NCI-H2081 (cell line): Measurements from ENCODE around the gene ZNF536.
"Not testable (repeated sequence)": the region's sequence is repeated elsewhere in the genome, so short reads cannot be mapped to it uniquely, and the experiment has no call there.

Source experiments
- DNase-seq, 2 experiments: peaks; one replicate each; lab custom pipeline; 2025; lab: John Stamatoyannopoulos, UW

Gene ZNF536

DNA sequence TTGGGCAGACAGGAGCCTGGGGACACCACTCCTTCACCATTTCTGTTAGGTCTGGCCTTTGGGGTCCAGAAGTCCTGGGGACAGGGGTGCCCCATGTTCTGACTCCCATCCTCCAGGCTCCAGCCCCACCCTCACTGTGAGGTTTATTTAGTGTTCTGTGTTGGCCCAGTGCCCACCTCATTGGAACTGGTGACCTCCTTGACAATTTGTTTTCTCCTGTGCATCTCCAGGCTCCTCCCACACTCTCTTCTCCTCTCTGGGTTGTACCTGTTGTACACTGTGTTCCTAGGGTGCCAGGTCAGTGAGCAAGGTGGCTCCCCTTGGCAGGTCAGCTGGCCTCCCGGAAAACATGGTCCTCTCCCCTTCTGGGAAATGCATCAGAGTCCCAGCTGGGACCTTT, 110.8 kb downstream of the ZNF536 start:
- no peak for DNase-seq

DNA sequence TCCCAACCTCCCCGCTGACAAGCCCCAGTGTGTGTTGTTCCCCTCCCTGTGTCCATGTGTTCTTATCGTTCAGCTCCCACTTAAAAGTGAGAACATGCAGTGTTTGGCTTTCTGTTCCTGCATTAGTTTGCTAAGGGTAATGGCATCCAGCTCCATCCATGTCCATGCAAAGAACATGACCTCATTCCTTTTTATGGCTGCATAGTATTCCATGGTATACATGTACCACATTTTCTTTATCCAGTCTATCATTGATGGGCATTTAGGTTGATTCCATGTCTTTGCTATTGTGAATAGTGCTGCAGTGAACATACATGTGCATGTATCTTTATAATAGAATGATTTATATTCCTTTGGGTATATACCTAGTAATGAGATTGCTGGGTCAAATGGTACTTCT, 114.1 kb downstream of the ZNF536 start:
- DNase-seq = not testable (repeated sequence)

DNA sequence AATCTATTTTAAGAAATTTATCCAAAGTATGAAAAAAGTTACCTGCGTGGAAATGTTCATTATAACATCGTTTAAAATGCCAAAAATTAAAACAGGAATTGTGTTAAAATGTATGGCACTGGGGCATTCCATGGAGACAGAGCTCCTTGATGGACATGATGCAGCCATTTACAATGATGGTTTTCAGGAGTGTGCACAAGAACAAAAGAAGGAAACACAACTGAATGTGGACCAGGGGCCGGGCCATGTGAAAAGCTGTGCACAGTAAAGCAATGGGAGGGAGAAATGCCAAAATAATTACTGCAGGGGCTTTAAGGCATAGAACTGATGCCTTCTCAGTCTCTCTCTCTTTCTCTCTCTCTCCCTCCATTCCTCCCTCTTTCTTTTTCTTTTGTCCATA, 115.0 kb downstream of the ZNF536 start:
- no peak for DNase-seq

DNA sequence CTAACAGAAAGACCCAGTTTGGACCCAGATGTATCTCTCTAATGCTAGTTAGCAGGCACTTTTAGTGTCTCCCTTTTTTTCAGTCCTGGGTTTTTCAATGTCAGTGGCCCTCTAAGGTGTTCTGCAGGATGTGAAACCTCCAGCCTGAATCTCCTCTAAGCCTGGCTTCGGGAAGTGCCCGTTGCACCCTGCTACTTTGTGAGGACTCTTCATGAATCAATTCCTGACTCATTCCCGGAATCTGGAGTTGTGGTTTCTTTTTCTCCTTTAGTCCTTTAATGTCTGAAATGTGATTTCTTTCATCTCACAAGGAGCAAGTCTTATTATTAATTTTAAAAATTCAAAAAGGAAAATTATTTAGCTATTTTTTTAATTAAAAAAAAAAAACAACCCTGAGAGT, 116.0 kb downstream of the ZNF536 start:
- DNase-seq = no peak

DNA sequence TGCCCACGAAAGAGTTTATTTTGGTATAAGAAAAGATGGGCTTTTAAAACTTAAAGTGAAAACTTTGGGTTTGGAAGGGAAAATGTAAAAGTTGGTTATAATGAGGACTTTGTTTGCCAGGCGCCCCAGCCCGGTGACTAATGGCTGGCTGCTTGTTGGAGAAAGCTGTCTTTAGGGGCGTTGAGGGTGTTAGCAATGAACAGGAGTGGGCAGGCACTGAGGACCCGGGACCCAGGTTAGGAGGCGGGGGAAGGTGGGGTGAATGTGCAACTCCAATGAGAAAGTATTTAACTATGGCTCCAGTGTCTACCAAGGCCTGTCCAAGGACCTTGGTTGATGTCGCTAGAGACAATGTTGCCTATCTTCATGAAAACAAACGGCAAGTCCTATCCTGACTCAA, 118.6 kb downstream of the ZNF536 start:
- DNase-seq = no peak

DNA sequence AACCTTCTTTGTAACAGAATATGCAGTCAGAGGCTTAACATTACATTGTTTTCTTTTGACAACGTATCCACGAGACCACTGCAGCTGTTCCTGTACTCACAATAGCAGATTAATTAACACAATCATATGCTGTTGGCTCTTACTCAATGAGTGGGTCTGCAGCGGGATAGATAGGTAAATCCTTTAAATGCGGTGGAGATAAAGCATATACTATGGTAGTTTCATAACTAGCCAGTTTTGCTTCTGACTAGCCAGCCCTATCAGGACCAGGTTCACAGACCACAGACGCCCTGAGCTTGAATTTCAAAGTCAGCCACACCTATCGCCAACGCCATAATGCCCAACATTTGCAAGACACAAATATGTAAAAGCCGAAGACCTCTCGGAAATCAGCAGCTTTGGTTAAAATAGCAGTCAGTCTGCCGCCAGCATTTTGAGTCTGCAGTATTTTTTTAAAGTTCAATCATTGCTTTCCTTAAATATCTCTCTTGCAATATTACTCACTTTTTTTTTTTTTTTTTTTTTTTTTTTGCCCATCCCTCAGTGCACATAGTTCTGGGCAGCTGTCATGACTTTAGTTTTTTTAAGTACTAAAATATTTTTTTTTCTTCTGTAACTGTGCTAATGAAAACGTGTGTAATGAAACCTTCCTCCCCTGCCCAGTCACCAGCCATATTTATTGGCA, 120.5 kb downstream of the ZNF536 start:
- DNase-seq = no peak

DNA sequence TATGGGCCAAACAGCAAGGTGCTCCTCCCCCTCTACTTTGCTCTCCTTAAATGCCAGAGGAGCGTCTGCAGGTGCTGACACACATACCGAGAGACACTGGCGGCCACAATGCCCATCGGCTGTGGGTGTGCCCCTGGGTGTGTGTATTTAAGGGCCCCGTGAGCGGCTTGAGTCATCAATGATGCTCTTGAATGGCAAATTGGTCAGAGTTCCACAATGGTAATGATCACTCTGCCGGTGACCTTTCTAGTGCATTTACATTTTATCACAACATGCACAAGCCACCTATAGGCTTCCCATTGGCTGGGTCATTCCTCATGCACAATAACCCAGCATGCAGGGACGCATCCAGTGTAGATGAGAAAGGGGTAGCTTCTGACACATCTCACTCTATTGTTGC, 124.8 kb downstream of the ZNF536 start:
- DNase-seq = no peak

DNA sequence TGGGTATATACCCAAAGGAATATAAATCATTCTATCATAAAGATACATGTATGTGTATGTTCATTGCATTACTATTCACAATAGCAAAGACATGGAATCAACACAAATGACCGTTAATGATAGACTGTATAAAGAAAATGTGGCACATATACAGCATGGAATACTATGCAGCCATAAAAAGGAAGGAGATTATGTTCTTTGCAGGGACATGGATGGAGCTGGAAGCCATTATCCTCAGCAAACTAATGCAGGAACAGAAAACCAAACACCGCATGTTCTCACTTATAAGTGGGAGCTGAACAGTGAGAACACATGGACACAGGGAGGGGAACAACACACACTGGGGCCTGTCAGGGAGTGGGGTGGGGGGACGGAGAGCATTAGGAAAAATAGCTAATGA, 125.9 kb downstream of the ZNF536 start:
- not testable (repeated sequence) for DNase-seq

DNA sequence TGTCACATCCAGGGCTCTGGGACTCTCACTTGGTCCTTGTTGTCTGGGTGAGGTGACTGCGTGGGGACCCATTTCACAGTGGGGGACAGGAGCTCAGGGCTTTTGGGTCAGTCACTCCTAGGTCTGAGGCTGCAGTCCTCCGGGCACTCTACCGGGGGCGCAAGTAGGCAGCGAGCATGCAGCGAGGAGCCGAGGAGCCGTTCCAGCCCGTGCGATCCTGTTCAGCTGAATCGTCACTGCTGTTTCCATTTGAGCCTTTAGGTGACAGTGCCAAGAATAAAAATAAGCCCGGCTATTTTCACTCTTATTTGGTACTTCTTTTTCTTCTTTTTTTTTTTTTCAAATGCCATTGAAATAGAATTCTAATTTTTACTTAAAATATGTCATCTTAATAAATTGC, 126.5 kb downstream of the ZNF536 start:
- no peak for DNase-seq

DNA sequence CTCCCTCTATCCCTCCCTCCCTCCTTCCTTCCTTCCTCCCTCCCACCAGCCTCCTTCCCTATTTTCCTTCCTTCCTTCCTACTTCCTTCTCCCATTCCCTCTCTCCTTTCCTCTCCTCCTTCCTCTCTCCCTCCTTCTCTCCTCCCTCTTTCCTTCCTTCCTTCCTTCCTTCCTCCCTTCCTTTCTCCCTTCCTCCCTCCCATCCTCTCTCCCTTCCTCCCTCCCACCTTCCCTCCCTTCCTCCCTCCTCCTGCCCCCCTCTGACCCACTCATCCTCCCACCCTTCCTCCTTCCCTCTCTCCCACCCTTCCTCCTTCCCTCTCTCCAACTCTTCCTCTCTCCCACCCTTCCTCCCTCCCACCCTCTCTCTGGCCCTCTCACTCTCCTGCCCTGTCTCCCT, 132.1 kb downstream of the ZNF536 start:
- no peak for DNase-seq

DNA sequence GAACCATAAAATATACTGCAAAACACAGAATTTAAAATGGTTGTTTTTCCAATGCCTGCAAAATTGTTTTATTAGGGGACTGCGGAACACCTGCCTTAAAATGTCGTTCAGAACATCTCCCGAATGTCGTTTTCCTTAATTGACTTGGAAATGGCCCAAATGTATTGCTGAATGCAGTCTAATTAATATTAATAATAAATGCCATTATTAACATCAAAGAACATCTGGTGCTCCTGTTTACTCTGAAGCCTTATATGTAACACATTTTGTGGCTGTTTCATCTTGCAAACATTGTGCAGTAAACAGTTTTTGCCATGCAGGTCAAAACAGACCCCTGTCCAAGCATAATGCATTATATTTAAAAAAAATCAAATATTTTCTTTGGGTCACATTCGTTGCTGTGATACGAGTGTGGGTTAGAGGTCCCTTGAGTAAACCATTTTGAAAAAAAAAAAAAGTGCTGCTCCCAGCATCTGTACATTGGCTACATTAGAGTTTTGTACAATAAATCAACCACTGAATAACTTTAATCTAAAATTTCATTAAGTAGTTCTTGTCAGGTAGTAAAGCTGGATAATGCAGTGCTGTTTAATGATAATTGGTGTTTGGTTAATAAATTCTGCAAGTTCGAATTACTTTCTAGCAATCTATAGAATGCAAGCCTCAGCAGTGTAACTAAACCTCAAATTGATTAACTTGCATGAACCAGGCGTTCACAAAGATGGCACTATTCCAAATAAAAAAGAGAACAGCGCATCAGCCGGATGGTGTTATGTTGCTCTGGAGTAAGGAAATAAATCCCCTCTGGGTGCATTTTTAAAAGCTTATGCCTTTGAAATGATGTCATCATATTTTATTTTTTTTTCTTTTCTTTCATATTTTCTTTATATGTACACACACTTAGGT, 140.2 kb downstream of the ZNF536 start:
- no peak for DNase-seq

DNA sequence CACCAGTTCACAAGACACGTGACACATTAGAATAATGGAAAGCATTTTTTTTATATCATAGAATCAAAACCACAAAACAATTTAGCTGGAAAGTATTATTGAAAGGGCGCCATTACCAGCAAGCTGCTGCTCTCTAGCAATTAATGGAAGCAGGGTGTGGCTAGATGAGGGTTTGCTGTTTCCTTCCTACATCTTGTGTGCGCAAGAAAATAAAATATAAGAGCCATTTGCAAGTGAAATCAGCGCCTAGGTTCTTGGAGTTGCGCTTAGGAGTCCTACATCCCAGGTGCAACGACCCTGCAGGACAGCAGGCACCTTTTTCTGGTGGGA, 140.9 kb downstream of the ZNF536 start:
- no peak for DNase-seq

DNA sequence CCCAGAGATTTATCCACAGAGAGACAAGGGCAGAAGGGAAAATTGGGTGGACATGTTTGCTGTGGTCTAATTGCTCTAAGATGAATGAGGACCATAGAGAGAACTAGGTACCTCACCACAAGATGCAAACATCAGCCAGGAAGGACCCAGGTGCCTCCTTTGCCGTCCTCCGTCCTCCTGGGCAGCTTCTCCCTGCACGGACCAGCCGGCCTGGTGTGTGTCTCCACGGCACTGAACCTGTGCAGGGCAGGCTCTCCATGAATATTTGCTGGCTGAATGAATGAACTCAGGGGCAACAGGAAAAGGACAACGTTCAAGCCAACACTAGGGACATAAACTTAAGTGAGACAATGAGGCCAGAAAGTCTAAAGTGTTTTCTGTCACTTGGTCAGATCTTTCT, 143.9 kb downstream of the ZNF536 start:
- no peak for DNase-seq

DNA sequence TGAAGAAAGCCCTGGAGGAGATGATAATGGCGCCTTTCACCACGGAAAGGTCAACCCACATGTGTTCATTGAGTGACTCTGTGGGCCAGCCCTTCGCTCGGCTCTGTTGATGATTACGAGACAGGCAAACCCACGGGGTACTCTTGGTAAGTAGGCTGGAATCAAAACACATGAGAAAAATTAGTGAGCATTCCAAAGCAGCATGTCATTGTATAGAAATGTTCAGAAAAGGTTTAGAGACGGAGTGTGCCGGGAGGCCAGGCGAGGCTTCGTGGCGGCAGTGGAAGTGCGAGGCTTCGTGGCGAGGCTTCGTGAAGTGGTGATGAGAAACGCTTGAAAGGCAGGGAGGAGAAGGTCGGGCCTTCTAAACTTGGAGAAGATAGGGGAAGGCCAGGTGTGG, 144.3 kb downstream of the ZNF536 start:
- no peak for DNase-seq

DNA sequence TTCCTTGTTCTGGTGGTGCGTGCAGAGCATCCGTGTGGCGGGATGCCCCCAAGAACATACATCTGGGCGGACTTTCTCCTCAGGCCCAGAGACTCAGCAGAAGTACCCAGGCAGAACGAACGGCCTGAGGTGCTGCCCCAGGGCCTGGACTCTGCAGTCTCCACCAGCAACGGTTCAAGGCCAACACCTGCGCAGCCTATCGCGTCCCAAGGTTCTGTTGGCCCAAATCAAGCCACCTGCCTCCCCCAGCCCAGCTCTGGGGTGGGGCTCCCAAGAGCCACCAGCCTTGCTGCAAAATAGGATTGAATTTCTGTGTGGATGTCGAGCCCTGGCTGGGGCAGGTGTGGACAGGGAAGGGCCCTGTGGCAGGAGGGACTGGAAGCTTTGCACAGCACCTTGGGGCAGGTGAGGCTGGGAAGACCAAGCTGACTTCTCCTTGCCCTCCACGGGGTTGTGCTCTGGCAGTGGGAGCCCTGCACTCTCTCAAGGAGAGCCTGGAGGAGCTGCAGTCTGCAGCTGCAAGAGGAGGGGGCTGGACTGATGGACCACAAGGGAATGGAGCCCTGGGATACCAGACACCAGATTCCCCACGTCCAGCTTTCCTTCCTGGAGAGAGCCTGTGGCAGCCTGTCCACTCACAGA, 146.9 kb downstream of the ZNF536 start:
- no peak for DNase-seq

DNA sequence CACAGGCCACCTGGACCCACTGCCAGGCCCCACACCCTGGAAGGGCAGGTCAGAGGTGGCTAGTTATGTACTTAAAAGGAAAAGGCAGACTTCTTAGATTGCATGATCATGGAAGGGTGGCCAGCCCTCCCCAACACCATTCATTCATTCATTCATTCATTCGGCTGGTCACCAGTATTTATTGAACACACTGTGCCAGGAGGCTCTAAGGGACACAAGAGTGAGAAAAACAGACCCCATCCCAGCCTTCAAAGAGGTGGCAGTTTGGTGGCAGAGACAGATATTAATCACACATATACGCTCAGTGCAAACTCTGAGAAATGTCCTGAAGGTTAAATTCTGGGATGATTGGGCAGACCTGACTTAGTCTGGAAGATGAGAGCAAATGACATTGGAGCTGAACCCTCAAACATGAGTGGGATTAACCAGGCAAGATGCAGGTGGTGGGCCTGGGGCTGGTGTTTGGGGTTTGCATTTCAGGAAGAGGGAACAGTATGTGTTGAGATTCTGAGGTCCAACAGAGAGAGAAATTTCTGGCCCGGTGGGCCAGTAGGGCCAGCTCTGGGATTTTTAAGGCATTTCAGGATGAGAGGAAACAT, 147.5 kb downstream of the ZNF536 start:
- DNase-seq = no peak

DNA sequence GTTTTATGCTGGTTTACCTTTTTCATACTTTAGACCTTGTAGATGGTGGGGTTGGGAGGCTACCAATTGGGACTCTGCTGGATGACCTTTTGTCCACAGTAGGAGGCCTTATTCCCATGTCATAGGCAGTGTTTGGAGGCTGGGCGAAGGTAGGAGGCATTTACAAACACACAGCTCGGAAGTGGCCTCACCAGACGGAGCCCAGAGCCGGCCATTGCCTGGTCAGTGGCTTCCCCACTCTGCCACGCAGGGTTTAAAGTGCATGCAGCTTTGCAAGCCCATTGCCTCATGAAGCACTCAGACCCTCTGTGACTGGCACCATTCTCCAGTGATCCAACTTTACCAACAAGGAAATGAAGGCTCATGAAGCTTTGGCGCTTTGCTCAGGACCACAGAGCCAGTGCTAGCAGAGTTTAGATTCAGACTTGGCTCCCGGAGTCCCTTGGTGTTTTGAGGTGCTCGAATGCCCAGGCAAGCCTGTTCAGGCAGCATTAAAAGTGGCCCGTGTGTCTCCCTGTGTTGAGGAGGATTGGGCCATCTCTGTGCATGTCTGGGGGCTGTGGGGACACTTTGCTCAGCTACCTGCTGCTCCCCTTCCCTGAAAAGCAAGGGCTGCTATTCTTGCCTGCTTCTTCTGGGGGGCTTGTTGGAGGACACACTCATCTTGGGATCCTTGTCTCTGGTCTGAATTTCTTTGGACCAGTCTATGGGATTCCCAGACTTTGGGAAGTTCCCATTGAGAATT, 148.7 kb downstream of the ZNF536 start:
- no peak for DNase-seq

DNA sequence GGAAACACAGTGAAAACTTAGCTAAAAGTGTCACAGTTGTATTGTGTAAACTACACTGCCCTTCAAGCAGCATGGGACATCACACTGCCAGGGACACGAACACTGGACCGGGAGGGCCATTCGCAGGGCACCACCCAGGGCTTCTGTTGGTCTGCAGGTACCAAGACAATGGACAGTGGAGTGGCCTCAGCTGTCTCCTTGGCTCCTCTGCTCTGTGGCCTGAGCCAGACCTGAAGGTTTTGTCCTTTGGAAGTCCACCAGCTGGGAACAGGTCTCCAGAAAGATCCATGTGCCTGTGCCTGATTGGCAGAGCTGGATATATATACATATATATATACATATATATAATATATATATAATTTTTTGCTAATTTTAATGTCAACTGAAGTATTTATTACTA, 149.8 kb downstream of the ZNF536 start:
- DNase-seq = no peak

DNA sequence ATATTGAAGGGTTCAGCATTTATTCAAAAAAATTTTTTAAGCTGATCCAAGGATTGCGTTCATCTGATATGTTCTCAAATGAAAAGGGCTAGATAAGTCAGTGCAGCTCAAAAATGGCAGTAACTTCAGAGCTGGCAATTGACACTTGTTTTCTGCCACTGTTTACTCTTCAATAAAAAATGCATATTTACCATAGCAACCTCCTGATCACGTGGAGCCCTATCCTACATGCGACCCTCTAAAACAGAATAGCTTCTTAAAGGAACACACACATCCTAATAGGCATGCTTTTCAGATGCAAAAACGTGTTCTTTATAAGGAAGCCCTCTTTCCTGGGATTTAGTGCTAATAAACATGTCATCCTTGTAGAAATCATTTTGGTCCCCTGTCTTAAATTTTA, 150.2 kb downstream of the ZNF536 start:
- no peak for DNase-seq

DNA sequence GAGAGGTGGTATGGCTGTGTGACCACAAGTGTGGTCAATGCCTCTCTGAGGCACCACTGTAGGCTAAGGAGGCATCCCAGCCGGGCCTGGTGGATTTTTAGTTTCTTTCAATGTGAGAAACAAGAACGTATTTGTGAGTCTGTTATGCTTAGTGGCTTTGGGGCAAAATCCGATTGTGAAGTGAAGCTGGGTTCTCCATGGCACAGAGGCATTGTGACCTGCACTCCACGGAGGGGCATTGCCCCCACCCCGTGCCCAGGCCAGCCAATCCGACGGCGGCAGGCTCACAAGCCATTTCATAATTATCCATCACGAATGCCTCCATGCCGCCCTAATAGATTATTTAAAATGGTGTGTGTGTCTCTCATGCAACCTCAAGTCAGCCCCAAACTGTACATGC, 151.6 kb downstream of the ZNF536 start:
- DNase-seq = no peak

DNA sequence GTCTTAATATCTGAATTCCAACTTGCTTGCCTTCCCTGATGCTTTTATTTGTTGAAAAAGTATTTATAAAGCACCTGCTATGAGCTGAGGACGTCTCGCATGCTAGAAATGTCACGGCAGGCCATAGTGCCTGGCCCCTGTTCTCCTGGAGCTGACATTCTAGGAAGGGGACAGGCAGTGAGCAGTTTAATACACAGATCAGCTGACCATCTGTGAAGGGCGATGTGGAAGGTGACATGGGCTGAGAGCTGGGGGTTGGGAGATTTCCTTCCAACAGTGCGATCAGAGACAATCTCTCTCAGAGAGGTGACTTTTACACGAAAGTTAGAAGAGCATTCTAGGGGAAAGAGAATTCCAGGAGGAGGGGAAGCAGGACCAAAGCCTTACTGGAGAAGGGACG, 153.2 kb downstream of the ZNF536 start:
- DNase-seq = no peak

DNA sequence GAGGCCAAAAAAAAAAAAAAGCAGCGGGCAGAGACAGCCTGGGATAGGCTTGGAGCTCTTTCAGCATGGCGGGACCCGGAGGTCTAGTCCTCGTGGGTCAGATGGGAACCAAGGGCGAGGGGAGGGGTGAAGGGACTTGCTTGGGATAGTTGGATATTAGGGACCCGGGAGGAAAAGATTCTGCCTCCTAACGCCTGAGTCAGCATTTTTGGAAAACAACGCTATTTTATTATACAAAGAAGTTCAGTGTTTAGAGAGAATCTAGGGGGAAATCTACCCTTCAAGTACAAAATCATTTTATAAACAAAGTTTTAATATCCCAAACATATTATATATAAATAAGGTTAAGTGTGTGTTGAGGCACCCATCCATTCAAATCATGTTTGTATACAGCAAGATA, 156.7 kb downstream of the ZNF536 start:
- no peak for DNase-seq
